Measurements from ENCODE around the gene MIGA2. TPM values are rescaled to one million over a fixed set of nuclear protein-coding genes. Genes with fewer than 3 reads are reported as not detected.

Gene MIGA2, protein sequence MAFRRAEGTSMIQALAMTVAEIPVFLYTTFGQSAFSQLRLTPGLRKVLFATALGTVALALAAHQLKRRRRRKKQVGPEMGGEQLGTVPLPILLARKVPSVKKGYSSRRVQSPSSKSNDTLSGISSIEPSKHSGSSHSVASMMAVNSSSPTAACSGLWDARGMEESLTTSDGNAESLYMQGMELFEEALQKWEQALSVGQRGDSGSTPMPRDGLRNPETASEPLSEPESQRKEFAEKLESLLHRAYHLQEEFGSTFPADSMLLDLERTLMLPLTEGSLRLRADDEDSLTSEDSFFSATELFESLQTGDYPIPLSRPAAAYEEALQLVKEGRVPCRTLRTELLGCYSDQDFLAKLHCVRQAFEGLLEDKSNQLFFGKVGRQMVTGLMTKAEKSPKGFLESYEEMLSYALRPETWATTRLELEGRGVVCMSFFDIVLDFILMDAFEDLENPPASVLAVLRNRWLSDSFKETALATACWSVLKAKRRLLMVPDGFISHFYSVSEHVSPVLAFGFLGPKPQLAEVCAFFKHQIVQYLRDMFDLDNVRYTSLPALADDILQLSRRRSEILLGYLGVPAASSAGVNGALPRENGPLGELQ
- total RNA-seq (2022; extraction: Qiagen RNA extraction), result 13.0 to 14.1 TPM (median 13.6 TPM) in 5 replicates

GRCh38 chr9:129036241-129036922 is at the start of gene MIGA2:
Gene MIGA2, plus strand, starts transcription at chr9:129036626. Its CDS starts 3,969 bp downstream, at chr9:129040595.

DNA sequence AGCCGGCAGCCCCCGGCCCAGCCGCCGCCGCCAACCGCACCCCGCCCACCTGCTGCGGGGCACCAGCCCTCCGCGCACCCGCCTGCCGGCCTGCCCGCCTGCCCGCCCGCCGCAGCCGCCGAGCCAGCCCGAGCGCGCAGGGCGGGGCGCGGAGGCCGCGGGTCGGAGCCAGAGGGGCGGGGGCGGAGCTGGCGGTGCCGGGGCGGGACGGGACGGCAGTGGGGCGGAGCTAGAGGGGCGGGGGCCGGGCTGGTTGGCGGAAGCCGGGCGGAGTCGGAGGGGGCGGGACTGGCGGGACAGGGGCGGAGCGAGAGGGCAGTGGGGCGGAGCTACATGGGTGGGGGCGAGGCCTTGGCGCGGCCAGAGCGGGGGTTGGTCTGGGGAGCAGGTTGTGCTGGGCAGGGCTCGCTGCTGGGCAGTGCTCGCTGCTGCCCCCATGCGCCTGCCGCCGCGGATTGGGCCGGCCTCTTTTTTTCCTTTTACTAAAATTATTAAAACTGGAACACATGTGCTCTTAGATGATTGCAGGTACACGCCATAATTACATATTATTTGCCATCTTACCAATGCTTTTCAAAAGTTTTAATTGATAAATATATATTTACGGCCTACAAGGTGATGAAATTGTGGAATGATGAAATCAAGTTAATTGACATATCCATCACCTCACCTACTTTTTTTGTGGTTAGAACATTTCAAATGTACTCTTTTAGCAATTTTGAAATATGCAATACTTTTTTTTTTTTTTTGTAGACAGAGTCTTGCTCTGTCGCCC is 8.0 kb upstream of the MIGA2 start, which contains the start of gene SH3GLB2:
TSS of gene SH3GLB2 (minus strand) at position 140 of the 775 bp plus-strand sequence. CDS start 177 bp downstream, outside the sequence.

DNA sequence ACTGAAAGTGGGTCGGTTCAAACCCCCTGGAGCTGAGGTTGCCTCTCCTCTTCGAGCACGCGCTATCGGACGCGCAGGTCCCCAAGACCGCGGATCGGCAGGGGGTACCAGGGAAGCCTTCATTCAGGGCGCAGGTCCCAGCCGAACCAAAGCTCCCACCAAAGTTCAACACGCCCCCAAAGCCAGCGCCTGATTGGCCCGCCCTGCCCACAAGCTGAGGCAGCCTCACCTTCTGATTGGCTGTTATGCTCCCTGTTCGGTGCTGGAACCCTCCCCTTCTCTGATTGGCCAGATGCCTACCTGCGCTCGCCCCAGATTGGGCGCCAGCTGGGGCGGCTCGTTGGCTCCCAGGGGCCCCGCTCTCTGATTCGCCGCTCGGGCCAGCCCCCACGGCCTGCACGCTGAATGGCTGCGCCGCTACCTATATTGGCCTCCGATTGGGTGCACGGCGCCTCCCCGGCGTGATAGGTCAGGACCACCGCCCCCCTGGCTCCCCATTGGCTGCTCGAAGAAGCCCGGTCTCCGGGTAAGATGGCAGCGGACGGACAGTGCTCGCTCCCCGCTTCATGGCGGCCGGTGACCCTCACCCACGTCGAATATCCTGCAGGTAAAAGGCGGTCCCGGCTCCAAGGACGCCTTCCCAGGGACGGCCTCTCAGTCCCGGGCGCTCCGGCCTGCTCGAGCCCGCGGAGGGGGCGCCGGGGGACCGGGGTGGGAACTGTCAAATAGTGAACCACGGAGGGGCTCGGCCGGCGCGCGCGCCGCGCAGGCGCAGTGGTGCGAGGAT is 44.4 kb downstream of the MIGA2 start, which contains the start of gene DOLPP1:
TSS of gene DOLPP1 (plus strand) at position 511 of the 787 bp plus-strand sequence. CDS start at position 532, 21 bp downstream.

GRCh38 chr9:129110740-129111527 is 74.5 kb downstream of the MIGA2 start, which contains the start of the genes CRAT and PTPA:
Gene CRAT, minus strand, starts transcription at chr9:129110793. Its CDS starts 284 bp downstream, at chr9:129110509.
Gene PTPA, plus strand, starts transcription at chr9:129111415. Its CDS starts 186 bp downstream, at chr9:129111601.

Other genes starting within 250 kb of the MIGA2 start
- 17.1 to 22.4 TPM (median 20.5 TPM) in 5 replicates for gene TBC1D13, start 249.4 kb upstream of the MIGA2 start, total RNA-seq (2022; extraction: Qiagen RNA extraction)
- gene ENDOG, start 218.1 kb upstream of the MIGA2 start, total RNA-seq (2022; extraction: Qiagen RNA extraction), result 20.9 to 30.3 TPM (median 29.1 TPM) in 5 replicates
- 22.5 to 44.6 TPM (median 40.4 TPM) in 5 replicates for gene SPOUT1, start 206.8 kb upstream of the MIGA2 start, total RNA-seq (2022; extraction: Qiagen RNA extraction)
- 9.7 to 14.2 TPM (median 12.5 TPM) in 5 replicates for gene KYAT1, start 154.7 kb upstream of the MIGA2 start, total RNA-seq (2022; extraction: Qiagen RNA extraction)
- gene LRRC8A, start 154.5 kb upstream of the MIGA2 start, total RNA-seq (2022; extraction: Qiagen RNA extraction), result 112 to 180 TPM (median 179 TPM) in 5 replicates
- 0.08 to 0.42 TPM (median 0.38 TPM) in 5 replicates for gene PHYHD1, start 115.6 kb upstream of the MIGA2 start, total RNA-seq (2022; extraction: Qiagen RNA extraction)
- gene DOLK, start 89.0 kb upstream of the MIGA2 start, total RNA-seq (2022; extraction: Qiagen RNA extraction), result 32.2 to 47.1 TPM (median 42.5 TPM) in 5 replicates
- gene NUP188, start 88.9 kb upstream of the MIGA2 start, total RNA-seq (2022; extraction: Qiagen RNA extraction), result 31.2 to 48.0 TPM (median 46.4 TPM) in 5 replicates
- gene SH3GLB2, start 8.3 kb upstream of the MIGA2 start, total RNA-seq (2022; extraction: Qiagen RNA extraction), result 31.2 to 47.2 TPM (median 44.8 TPM) in 5 replicates
- 17.4 to 21.9 TPM (median 20.0 TPM) in 5 replicates for gene DOLPP1, start 44.5 kb downstream of the MIGA2 start, total RNA-seq (2022; extraction: Qiagen RNA extraction)
- gene CRAT, start 74.2 kb downstream of the MIGA2 start, total RNA-seq (2022; extraction: Qiagen RNA extraction), result 22.1 to 34.5 TPM (median 32.3 TPM) in 5 replicates
- gene PTPA, start 74.8 kb downstream of the MIGA2 start, total RNA-seq (2022; extraction: Qiagen RNA extraction), result 111 to 124 TPM (median 118 TPM) in 5 replicates
- gene IER5L, start 141.6 kb downstream of the MIGA2 start, total RNA-seq (2022; extraction: Qiagen RNA extraction), result 18.9 to 37.6 TPM (median 36.3 TPM) in 5 replicates

Data from A549 treated with dexamethasone at 1 μM for 4 hours (cell line).